Activated naive CD4-positive, alpha-beta T cell treated with anti-CD3 and anti-CD28 coated beads, Interleukin-2, amount 50 U/mL, for 16 hours (primary cell): Measurements from ENCODE around the gene PCDHB11.
"Not testable (repeated sequence)": the region's sequence is repeated elsewhere in the genome, so short reads cannot be mapped to it uniquely, and the experiment has no call there.

Experiments
- DNase-seq: peaks from one replicate; pipeline ENCODE4 v3.0.0-alpha.2; 2020

PCDHB11 gene

DNA sequence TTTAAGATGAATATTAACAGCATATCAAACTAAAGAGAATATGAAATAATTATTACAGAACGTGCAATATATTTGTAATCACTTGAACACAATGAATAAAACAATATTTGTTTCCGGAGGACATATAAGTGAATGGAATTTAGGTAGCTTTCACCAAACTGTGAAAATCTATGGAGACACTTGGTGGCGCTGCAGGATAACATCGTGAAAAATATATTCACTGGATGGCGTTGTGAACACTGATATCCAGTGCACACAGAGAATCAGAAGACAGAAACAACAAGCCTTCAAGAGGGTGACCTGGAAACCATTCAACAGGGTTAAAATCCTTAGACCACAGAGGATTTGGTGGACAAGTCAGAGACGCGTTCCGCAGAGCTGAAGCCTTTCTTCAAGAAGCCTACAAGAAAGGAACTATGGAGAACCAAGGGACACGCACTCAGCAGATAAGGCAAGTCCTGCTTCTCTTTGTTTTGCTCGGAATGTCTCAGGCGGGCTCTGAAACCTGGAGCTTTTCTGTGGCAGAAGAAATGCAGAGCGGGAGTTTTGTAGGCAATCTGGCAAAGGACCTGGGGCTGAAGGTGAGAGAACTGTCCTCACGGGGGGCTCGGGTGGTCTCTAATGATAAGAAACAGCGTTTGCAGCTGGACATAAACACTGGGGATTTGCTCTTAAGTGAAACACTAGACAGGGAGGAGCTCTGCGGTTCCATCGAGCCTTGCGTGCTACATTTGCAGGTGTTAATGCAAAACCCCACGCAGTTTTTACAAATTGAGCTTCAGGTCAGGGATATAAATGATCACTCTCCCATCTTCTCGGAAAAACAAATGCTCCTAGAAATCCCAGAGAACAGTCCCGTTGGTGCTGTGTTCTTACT lies at the start of gene PCDHB11:
Gene PCDHB11, plus strand, starts transcription at position 269 of the 877 bp plus-strand sequence. Its CDS starts 148 bp downstream, at position 417.
- no peak for DNase-seq

DNA sequence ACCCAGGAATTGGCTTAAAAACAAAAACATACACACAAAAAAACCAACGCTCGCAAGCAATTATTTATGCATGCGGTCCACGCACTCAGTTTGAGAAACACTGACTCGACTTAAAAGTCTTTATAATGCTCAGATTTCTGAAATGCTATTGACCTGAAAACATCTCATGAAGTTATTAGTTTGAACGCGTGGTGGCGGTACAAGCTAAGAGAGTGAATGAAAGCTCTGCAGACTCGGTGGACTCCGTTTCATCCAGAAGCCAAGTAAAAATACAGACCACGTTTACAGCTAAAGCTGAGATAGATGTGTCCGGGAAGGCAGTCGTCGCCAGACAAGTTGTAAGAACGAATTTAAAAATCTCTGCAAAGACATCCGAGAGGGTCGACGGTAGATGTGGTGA lies 49.6 kb upstream of the PCDHB11 start, which contains the start of gene PCDHB6:
Gene PCDHB6, plus strand, starts transcription at position 246 of the 400 bp plus-strand sequence. CDS start 201 bp downstream, outside the sequence.
- DNase-seq = no peak

DNA sequence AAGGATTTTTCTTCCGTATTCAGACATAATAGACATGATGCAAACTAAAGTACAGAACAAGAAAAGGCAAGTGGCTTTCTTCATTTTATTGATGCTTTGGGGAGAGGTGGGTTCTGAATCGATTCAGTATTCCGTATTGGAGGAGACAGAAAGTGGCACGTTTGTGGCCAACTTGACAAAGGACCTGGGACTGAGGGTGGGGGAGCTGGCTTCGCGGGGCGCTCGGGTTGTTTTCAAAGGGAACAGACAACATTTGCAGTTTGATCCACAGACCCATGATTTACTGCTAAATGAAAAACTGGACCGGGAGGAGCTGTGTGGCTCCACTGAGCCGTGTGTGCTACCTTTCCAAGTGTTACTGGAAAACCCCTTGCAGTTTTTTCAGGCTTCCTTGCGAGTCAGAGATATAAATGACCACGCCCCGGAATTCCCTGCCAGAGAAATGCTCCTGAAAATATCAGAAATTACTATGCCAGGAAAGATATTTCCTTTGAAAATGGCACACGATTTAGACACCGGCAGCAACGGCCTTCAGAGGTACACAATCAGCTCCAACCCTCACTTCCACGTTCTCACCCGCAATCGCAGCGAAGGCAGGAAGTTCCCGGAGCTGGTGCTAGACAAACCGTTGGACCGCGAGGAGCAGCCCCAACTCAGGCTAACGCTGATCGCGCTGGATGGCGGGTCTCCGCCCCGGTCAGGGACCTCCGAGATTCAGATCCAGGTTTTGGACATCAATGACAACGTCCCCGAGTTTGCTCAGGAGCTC lies 49.0 kb upstream of the PCDHB11 start:
- no peak for DNase-seq

DNA sequence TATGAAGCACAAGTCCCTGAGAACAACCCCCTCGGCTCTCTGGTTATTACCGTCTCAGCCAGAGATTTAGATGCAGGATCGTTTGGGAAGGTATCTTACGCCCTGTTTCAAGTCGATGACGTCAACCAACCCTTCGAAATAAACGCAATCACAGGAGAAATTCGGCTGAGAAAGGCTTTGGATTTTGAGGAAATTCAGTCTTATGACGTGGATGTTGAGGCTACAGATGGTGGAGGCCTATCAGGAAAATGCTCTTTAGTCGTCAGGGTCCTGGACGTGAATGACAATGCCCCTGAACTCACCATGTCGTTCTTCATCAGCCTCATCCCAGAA lies 48.5 kb upstream of the PCDHB11 start:
- DNase-seq = no peak

DNA sequence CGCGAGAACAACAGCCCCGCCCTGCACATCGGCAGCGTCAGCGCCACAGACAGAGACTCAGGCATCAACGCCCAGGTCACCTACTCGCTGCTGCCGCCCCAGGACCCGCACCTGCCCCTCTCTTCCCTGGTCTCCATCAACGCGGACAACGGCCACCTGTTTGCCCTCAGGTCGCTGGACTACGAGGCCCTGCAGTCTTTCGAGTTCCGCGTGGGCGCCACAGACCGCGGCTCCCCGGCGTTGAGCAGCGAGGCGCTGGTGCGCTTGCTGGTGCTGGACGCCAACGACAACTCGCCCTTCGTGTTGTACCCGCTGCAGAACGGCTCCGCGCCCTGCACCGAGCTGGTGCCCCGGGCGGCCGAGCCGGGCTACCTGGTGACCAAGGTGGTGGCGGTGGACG lies 47.8 kb upstream of the PCDHB11 start:
- not testable (repeated sequence) for DNase-seq

DNA sequence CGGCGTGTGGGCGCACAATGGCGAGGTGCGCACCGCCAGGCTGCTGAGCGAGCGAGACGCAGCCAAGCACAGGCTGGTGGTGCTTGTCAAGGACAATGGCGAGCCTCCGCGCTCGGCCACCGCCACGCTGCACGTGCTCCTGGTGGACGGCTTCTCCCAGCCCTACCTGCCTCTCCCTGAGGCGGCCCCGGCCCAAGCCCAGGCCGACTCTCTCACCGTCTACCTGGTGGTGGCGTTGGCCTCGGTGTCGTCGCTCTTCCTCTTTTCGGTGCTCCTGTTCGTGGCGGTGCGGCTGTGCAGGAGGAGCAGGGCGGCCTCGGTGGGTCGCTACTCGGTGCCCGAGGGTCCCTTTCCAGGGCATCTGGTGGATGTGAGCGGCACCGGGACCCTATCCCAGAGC lies 47.3 kb upstream of the PCDHB11 start:
- DNase-seq = not testable (repeated sequence)

DNA sequence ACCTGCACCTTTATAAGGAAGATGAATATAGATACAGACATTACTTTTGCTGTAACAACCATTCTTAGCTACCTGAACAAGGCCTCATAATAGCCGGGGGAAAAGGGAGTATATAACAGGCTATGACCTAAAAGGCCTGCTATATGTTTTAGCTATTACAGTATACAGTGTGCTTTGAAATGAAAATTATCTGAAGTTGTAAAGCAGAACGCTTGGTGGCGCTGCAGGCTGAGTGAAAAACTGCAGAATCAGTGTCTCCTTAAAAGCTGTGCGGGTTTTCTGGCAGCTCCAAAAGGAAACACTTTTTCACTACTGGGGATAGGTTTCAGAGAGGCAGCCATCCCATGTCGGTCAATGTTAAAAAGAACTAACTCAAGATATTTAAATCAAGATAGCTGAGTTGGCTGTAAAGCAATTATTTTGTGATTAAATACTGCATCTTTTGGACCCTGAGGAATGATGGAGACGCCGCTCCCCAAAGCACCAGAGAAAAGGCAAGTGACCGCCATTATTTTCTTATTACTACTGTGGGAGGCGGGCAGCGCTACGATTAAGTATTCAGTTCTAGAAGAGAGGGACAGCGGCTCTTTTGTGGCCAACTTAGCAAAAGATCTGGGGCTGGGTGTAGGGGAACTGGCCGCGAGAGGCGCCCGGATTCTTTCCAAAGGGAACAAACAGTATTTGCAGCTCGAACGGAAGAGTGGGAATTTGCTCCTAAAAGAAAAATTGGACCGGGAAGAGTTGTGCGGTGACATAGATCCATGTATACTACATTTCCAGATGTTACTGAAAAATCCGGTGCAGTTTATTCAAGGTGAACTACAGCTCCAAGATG lies 43.7 kb upstream of the PCDHB11 start:
- DNase-seq = no peak

DNA sequence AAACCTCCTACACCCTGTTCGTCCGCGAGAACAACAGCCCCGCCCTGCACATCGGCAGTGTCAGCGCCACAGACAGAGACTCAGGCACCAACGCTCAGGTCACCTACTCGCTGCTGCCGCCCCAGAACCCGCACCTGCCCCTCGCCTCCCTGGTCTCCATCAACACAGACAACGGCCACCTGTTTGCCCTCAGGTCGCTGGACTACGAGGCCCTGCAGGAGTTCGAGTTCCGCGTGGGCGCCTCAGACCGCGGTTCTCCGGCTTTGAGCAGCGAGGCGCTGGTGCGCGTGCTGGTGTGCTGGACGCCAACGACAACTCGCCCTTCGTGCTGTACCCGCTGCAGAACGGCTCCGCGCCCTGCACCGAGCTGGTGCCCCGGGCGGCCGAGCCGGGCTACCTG lies 42.1 kb upstream of the PCDHB11 start:
- not testable (repeated sequence) for DNase-seq

DNA sequence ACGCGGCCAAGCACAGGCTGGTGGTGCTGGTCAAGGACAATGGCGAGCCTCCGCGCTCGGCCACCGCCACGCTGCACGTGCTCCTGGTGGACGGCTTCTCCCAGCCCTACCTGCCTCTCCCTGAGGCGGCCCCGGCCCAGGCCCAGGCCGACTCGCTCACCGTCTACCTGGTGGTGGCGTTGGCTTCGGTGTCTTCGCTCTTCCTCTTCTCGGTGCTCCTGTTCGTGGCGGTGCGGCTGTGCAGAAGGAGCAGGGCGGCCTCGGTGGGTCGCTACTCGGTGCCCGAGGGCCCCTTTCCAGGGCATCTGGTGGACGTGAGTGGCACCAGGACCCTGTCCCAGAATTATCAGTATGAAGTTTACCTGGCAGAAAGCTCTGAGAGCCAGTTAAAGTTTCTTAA lies 41.5 kb upstream of the PCDHB11 start:
- DNase-seq = not testable (repeated sequence)

DNA sequence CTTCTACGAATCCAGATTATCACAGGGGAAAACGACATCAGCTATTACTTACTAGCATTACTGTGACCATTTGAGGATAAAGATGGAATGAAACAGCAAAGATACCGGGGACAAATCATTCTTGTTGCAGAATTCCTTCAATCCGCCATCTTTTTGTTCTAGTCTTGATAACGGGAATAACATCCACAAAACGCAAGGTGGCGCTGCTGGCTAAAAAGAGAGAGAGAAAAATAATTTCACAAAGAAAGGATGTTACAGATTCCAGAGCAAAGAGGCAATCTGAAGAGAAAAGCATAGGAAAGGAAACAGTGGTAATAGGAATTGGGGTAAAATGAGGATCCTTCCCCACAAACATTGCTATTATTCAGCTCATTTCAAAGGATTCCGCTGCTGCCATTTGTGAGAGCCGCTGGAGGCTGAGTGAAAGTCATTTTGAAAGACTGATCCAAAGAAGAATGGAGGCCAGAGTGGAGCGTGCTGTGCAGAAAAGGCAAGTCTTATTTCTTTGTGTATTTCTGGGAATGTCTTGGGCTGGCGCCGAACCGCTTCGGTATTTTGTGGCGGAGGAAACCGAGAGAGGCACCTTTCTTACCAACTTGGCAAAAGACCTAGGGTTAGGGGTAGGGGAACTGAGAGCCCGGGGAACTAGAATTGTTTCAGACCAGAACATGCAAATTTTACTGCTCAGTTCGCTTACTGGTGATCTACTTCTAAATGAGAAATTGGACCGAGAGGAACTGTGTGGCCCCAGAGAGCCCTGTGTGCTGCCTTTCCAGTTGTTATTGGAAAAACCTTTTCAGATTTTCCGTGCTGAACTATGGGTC lies 26.8 kb upstream of the PCDHB11 start, which contains the start of gene PCDHB7:
Gene PCDHB7, plus strand, starts transcription at position 264 of the 824 bp plus-strand sequence. Its CDS starts 192 bp downstream, at position 456.
- DNase-seq = no peak

DNA sequence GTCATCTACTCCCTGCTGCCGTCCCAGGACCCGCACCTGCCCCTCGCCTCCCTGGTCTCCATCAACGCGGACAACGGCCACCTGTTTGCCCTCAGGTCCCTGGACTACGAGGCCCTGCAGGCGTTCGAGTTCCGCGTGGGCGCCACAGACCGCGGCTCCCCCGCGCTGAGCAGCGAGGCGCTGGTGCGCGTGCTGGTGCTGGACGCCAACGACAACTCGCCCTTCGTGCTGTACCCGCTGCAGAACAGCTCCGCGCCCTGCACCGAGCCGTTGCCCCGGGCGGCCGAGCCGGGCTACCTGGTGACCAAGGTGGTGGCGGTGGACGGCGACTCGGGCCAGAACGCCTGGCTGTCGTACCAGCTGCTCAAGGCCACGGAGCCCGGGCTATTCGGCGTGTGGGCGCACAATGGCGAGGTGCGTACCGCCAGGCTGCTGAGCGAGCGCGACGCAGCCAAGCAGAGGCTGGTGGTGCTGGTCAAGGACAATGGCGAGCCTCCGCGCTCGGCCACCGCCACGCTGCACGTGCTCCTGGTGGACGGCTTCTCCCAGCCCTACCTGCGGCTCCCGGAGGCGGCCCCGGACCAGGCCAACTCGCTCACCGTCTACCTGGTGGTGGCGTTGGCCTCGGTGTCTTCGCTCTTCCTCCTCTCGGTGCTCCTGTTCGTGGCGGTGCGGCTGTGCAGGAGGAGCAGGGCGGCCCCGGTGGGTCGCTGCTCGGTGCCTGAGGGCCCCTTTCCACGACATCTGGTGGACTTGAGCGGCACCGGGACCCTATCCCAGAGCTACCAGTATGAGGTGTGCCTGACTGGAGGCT lies 24.9 kb upstream of the PCDHB11 start:
- DNase-seq = not testable (repeated sequence)

DNA sequence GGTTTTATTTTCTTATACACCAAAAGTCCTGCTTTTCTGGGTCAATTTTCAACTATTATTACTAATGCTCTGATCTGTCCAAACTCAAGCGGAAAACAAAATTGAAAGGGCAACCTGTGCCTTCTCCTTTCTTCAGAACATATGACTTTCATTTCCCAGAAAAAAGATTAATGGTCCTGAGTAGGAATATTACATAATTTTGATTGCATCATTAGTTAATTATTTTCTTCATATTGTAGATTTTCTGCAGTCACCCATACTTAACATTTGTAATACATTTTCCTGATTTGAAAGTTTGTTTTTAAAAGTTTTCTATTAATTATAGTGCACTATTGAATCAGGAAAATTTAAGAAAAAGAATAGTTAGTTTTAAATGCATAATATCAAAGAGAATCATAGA lies 23.5 kb upstream of the PCDHB11 start:
- DNase-seq = no peak

DNA sequence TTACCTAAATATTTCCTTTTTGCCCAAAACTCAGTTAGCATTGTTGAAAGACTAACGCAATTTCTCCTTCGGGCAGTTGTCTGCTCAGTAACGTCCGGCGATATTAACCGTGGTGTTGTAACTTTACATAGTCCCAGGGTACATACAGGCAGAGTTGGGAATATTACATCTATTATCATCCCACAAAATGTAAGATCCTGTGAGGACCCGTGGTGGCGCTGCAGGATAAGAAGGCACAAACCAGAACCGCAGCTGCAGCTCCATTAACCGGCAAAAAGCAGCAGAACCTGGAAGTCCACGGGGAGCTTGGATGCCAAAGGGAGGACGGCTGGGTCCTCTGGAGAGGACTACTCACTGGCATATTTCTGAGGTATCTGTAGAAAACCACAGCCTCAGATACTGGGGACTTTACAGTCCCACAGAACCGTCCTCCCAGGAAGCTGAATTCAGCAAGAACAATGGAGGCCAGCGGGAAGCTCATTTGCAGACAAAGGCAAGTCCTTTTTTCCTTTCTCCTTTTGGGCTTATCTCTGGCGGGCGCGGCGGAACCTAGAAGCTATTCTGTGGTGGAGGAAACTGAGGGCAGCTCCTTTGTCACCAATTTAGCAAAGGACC lies 21.7 kb upstream of the PCDHB11 start, which contains the start of gene PCDHB8:
Gene PCDHB8, plus strand, starts transcription at position 214 of the 615 bp plus-strand sequence. Its CDS starts 245 bp downstream, at position 459.
- DNase-seq = not testable (repeated sequence)

DNA sequence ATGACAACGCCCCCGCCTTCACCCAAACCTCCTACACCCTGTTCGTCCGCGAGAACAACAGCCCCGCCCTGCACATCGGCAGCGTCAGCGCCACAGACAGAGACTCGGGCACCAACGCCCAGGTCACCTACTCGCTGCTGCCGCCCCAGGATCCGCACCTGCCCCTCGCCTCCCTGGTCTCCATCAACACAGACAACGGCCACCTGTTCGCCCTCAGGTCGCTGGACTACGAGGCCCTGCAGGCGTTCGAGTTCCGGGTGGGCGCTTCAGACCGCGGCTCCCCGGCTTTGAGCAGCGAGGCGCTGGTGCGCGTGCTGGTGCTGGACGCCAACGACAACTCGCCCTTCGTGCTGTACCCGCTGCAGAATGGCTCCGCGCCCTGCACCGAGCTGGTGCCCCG lies 20.1 kb upstream of the PCDHB11 start:
- DNase-seq = not testable (repeated sequence)

DNA sequence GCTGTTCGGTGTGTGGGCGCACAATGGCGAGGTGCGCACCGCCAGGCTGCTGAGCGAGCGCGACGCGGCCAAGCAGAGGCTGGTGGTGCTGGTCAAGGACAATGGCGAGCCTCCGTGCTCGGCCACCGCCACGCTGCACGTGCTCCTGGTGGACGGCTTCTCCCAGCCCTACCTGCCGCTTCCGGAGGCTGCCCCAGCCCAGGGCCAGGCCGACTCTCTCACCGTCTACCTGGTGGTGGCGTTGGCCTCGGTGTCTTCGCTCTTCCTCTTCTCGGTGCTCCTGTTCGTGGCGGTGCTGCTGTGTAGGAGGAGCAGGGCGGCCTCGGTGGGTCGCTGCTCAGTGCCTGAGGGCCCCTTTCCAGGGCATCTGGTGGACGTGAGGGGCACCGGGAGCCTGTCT lies 19.6 kb upstream of the PCDHB11 start:
- DNase-seq = not testable (repeated sequence)

DNA sequence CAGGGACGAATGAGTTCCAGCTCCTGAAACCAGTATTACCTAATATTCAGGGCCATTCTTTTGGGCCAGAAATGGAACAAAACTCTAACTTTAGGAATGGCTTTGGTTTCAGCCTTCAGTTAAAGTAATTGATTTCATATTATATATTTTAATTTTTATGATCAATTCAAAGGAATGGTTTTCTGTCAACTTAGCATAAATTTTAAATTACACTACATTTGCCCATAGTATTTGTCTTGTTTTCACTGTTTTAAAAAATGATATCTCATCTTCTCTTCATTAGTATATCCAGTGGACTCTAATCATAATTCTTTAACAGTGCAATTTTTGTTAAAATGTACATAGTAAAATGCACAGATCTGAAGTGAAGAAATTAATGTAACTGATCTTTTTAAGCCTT lies 19.1 kb upstream of the PCDHB11 start:
- DNase-seq = no peak

DNA sequence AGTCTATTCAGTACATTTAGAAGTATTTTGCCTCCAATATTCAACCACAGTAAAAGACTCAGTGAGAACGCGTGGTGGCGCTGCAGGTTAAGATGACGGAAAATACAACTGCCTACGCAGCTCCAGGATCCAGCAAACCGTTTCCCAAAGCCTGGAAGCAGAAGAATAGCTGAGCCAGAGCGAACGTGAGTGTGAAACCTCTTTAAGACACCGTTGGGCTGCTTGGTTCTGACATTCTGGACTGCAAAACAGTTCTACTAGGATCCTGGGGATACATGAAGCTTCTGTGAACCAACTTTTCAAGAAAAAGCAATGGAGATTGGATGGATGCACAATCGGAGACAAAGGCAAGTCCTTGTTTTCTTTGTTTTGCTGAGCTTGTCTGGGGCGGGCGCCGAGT lies 17.2 kb upstream of the PCDHB11 start, which contains the start of gene PCDHB16:
Gene PCDHB16, plus strand, starts transcription at position 140 of the 400 bp plus-strand sequence. Its CDS starts 173 bp downstream, at position 313.
- no peak for DNase-seq

DNA sequence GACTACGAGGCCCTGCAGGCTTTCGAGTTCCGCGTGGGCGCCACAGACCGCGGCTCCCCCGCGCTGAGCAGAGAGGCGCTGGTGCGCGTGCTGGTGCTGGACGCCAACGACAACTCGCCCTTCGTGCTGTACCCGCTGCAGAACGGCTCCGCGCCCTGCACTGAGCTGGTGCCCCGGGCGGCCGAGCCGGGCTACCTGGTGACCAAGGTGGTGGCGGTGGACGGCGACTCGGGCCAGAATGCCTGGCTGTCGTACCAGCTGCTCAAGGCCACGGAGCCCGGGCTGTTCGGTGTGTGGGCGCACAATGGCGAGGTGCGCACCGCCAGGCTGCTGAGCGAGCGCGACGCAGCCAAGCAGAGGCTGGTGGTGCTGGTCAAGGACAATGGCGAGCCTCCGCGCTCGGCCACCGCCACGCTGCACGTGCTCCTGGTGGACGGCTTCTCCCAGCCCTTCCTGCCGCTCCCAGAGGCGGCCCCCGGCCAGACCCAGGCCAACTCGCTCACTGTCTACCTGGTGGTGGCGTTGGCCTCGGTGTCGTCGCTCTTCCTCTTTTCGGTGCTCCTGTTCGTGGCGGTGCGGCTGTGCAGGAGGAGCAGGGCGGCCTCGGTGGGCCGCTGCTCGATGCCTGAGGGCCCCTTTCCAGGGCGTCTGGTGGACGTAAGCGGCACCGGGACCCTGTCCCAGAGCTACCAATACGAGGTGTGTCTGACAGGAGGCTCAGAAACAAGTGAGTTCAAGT lies 15.1 kb upstream of the PCDHB11 start:
- DNase-seq = not testable (repeated sequence)

DNA sequence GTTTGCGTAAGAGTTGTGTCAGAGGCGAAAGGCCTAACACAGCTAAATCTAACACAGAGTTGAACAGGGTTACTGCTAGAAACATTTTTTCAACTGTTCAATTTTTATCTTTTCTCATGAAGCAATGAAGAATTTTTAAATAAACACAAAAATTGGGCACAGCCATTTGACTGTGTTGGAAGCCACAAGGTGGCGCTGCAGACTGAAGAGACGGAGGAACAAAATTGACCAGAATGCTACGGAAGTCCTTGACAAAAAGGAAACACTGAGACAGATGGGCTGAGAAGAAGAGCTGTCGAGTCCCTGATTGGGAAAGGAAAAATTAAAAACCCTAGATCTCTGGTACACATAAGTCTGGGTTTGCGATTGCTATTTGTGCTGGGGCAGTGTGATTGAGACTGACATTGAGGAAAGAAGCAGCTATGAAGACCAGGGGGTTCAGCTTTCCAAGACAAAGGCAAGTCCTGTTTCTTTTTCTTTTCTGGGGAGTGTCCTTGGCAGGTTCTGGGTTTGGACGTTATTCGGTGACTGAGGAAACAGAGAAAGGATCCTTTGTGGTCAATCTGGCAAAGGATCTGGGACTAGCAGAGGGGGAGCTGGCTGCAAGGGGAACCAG lies 12.4 kb upstream of the PCDHB11 start, which contains the start of gene PCDHB9:
Gene PCDHB9, plus strand, starts transcription at position 265 of the 616 bp plus-strand sequence. Its CDS starts 158 bp downstream, at position 423.
- no peak for DNase-seq
